Measurements from ENCODE around the gene USP32. TPM values are rescaled to one million over a fixed set of nuclear protein-coding genes. Genes with fewer than 3 reads are reported as not detected.

The USP32 gene
- total and polyA plus RNA-seq, 2 donors (not counting 1 experiment from before 2014, with no cell fraction given), result 7.7 to 48.8 TPM

DNA sequence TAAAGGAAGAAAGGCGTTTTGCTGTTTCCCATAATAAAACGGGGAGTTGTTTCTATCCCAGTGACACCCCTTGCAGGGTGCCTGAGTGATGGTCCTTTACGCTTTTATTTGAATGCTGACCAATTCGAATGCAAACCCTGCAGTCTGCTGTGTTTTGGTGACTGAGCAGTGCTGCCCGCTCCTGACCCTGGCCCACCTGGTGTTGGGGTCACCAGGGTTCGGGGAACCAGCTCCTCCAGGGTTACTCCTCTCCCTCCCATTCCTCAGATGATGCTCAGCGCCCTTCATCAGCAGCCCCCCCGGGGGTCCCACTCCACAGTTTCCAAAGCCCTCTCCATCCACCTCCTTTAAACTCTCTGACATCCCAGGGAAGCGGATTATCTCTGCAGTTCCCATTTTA, 236.1 kb downstream of the USP32 start:
- no peak overlapping the region for H3K27ac Mint-ChIP-seq
- intact Hi-C loops (cut with micrococcal nuclease), result no loop called here
- no peak for ATAC-seq (ENCODE audit: low read depth)

DNA sequence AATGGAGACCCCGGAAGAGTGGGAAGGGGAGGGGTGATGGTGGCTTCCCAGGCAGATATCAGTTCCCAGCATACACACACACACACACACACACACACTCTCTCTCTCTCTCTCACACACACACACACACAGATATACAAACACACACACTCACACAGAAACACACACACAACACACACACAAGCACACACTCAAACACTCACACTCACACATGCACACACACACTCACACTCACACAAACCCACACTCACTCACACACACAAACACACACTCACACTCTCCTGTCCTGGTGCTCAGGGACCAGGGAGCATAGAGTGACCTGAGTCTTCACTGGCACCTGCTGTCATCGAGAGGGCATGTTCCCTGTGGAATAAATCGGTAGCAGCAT, 236.5 kb downstream of the USP32 start:
- no peak overlapping the region for H3K4me2 ChIP-seq (replicated peaks; ENCODE audit: low read depth, low read length, poor library complexity, severe bottlenecking)
- no peaks in the 10 kb centered on the region for H3K79me2 ChIP-seq (ENCODE audit: control insufficient read depth, insufficient read depth, low read length)
- no peak for TF ChIP-seq EZH2 (IDR thresholded peaks at IDR 0.05; ENCODE audit: borderline replicate concordance, insufficient read depth, low read depth, low read length, poor library complexity, severe bottlenecking)
- TF ChIP-seq, protein P1, sequence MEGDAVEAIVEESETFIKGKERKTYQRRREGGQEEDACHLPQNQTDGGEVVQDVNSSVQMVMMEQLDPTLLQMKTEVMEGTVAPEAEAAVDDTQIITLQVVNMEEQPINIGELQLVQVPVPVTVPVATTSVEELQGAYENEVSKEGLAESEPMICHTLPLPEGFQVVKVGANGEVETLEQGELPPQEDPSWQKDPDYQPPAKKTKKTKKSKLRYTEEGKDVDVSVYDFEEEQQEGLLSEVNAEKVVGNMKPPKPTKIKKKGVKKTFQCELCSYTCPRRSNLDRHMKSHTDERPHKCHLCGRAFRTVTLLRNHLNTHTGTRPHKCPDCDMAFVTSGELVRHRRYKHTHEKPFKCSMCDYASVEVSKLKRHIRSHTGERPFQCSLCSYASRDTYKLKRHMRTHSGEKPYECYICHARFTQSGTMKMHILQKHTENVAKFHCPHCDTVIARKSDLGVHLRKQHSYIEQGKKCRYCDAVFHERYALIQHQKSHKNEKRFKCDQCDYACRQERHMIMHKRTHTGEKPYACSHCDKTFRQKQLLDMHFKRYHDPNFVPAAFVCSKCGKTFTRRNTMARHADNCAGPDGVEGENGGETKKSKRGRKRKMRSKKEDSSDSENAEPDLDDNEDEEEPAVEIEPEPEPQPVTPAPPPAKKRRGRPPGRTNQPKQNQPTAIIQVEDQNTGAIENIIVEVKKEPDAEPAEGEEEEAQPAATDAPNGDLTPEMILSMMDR (IDR thresholded peaks at IDR 0.05), result no peak
- Mint-ChIP-seq H3K4me3 (no peak overlapping the region), H3K4me1 (peaks cover 12% of the 10 kb centered on the region), H3K27me3 (peaks cover 60% of the 10 kb centered on the region), H3K27ac (no peak overlapping the region), H3K9me3 (ENCODE audit: insufficient read depth) (no peaks in the 10 kb centered on the region)
- no peak overlapping the region for H3K4me3 ChIP-seq (ENCODE audit: control extremely low read depth in 1 of 5, extremely low read depth in 1 of 5, insufficient read depth in 1 of 5, low read depth in 2 of 5, low read length in 4 of 5)
- H3K36me3 ChIP-seq (replicated peaks in 1 of 2; ENCODE audit: control extremely low read depth in 1 of 2, control insufficient read depth in 1 of 2, extremely low read depth in 1 of 2, insufficient read depth in 2 of 2, low read length in 1 of 2), result no peaks in the 10 kb centered on the region
- peaks cover 0 to 32% (median 9%) of the 10 kb centered on the region in 4 experiments for H3K27me3 ChIP-seq (replicated peaks in 1 of 4; ENCODE audit: control extremely low read depth in 1 of 4, control insufficient read depth in 3 of 4, insufficient read depth in 4 of 4, low read length in 3 of 4)
- H2AFZ ChIP-seq (ENCODE audit: insufficient read depth, low read depth, low read length, poor library complexity, severe bottlenecking), result no peak overlapping the region
- H3K9me3 ChIP-seq (ENCODE audit: control extremely low read depth in 1 of 3, control insufficient read depth in 2 of 3, insufficient read depth in 1 of 3, low read length in 2 of 3), result peaks cover 0 to 3% (median 0%) of the 10 kb centered on the region in 3 donors
- no peak for ATAC-seq (ENCODE audit: low read depth)
- no peak overlapping the region for H3K27ac ChIP-seq (ENCODE audit: low read length in 2 of 2)
- H3K4me1 ChIP-seq (ENCODE audit: control insufficient read depth in 2 of 2, insufficient read depth in 2 of 2, low read length in 2 of 2), result peaks cover 10 to 12% of the 10 kb centered on the region in 2 donors
- intact Hi-C loops (cut with micrococcal nuclease), result no loop called here
- 94% methylated on average over 2 of the region's 3 CpGs for WGBS (ENCODE audit: insufficient coverage)
- no peak overlapping the region for H3K9ac ChIP-seq (ENCODE audit: low read length)
- H4K20me1 ChIP-seq (ENCODE audit: control insufficient read depth, insufficient read depth, low read length, poor library complexity, severe bottlenecking), result no peaks in the 10 kb centered on the region
- DNase-seq, result no peak
- ChIA-PET CTCF (no interaction called here), POLR2A (no interaction called here)

More for the DNA sequence above, 236.1 kb downstream of the USP32 start:
- H3K4me3 Mint-ChIP-seq, result no peak overlapping the region
- TF ChIP-seq EZH2 (IDR thresholded peaks at IDR 0.05; ENCODE audit: borderline replicate concordance, insufficient read depth, low read depth, low read length, poor library complexity, severe bottlenecking), result no peak
- TF ChIP-seq, protein P1 (IDR thresholded peaks at IDR 0.05), result no peak
- ChIA-PET POLR2A (no interaction called here), CTCF (no interaction called here)
- Histone ChIP-seq H3K4me1 (ENCODE audit: control insufficient read depth in 2 of 2, insufficient read depth in 2 of 2, low read length in 2 of 2) (peaks cover 7 to 8% of the 10 kb centered on the region in 2 donors), H3K4me2 (replicated peaks; ENCODE audit: low read depth, low read length, poor library complexity, severe bottlenecking) (no peak overlapping the region), H3K9ac (ENCODE audit: low read length) (no peak overlapping the region), H2AFZ (ENCODE audit: insufficient read depth, low read depth, low read length, poor library complexity, severe bottlenecking) (no peak overlapping the region), H3K79me2 (ENCODE audit: control insufficient read depth, insufficient read depth, low read length) (no peaks in the 10 kb centered on the region), H3K36me3 (replicated peaks in 1 of 2; ENCODE audit: control extremely low read depth in 1 of 2, control insufficient read depth in 1 of 2, extremely low read depth in 1 of 2, insufficient read depth in 2 of 2, low read length in 1 of 2) (no peaks in the 10 kb centered on the region), H4K20me1 (ENCODE audit: control insufficient read depth, insufficient read depth, low read length, poor library complexity, severe bottlenecking) (no peaks in the 10 kb centered on the region), H3K27me3 (replicated peaks in 1 of 4; ENCODE audit: control extremely low read depth in 1 of 4, control insufficient read depth in 3 of 4, insufficient read depth in 4 of 4, low read length in 3 of 4) (peaks cover 0 to 28% (median 8%) of the 10 kb centered on the region in 4 experiments), H3K9me3 (ENCODE audit: control extremely low read depth in 1 of 3, control insufficient read depth in 2 of 3, insufficient read depth in 1 of 3, low read length in 2 of 3) (peaks cover 0 to 3% (median 0%) of the 10 kb centered on the region in 3 donors), H3K4me3 (ENCODE audit: control extremely low read depth in 1 of 5, extremely low read depth in 1 of 5, insufficient read depth in 1 of 5, low read depth in 2 of 5, low read length in 4 of 5) (no peak overlapping the region), H3K27ac (ENCODE audit: low read length in 2 of 2) (no peak overlapping the region)
- no peak for DNase-seq
- peaks cover 10% of the 10 kb centered on the region for H3K4me1 Mint-ChIP-seq
- peaks cover 58% of the 10 kb centered on the region for H3K27me3 Mint-ChIP-seq
- WGBS (ENCODE audit: insufficient coverage), result 89% methylated on average over 8 of the region's 9 CpGs
- no peaks in the 10 kb centered on the region for H3K9me3 Mint-ChIP-seq (ENCODE audit: insufficient read depth)

Measured in B cell (primary cell).